SK-MEL-5 (cell line): ENCODE measurements around the gene TP63. TPM values are rescaled to one million over a fixed set of nuclear protein-coding genes. Genes with fewer than 3 reads are reported as not detected.
"Not testable (repeated sequence)": the region's sequence is repeated elsewhere in the genome, so short reads cannot be mapped to it uniquely, and the experiment has no call there.

Source experiments
- DNase-seq: peaks from one replicate; pipeline ENCODE4 v3.0.0-alpha.2; 2016; ENCODE audit warnings: low read depth, low spot score
- in situ Hi-C: cut with HindIII; loops from 2 replicates; pipeline ENCODE4 v1.10.0; 2016; ENCODE audit warnings: low sequenced_read_pairs, high pct_unique_total_duplicates, low pct_unique_long_range_greater_than_20kb
- total RNA-seq: library from RNA; depleted of rRNA; stranded (reverse); fragments of >200 nt; shearing (Covaris generic); gene quantifications from 2 replicates; pipeline ENCODE4 v1.2.3, GENCODE V29; 2014

The TP63 gene
- total RNA-seq, 1 experiment from 2014 or later = not detected

DNA sequence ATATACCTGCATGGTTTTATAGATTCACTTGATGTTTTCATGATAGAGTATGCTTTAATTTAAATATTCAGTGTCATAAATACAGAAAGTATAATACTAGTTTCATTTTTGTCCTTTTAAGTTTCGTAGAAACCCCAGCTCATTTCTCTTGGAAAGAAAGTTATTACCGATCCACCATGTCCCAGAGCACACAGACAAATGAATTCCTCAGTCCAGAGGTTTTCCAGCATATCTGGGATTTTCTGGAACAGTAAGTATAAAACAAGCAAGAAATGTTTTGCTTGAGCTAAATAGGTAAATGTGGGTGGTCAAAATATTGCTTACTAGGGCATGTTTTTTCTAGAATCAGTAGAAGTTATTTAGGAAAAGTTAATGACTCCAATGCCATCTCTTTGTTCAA lies 106.4 kb downstream of the TP63 start:
- in situ Hi-C loops = no loop called here
- DNase-seq = no peak

DNA sequence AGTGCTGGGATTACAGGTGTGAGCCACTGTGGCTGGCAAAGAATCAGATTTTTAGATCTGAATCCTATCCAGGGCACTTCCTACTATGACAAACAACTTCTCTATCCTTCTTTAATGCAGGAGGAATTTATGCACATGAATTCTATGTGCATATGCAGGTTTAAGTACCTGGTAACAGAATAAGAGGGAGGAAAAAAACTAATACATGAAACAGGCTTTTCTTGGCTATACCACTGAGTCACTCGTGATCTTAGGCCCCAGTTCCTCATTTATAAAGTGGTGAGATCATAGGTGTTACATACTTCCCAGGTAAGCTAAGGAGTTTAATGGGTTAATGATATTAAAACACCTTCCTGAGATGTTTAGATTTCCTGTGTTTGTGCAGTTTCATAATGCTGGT lies 108.2 kb downstream of the TP63 start:
- in situ Hi-C loops = no loop called here
- no peak for DNase-seq

GRCh38 chr3:189740156-189740555 lies 109.0 kb downstream of the TP63 start:
- in situ Hi-C loops = no loop called here
- DNase-seq = no peak

- in situ Hi-C loops = no loop called here
- DNase-seq = no peak
Measured at GRCh38 chr3:189744235-189744634, 113.0 kb downstream of the TP63 start.

- in situ Hi-C loops = no loop called here
Measured at GRCh38 chr3:189745622-189746021, 114.4 kb downstream of the TP63 start.

GRCh38 chr3:189748046-189748445 lies 116.9 kb downstream of the TP63 start:
- DNase-seq = no peak
- in situ Hi-C loops = no loop called here

More at GRCh38 chr3:189745622-189746021, 114.4 kb downstream of the TP63 start:
- no peak for DNase-seq

DNA sequence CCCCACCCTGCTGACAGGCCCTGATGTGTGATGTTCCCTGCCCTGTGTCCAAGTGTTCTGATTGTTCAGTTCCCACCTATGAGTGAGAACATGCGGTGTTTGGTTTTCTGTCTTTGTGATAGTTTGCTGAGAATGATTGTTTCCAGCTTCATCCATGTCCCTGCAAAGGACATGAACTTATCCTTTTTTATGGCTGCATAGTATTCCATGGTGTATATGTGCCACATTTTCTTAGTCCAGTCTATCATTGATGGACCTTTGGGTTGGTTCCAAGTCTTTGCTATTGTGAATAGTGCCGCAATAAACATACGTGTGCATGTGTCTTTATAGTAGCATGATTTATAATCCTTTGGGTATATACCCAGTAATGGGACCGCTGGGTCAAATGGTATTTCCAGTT lies 119.8 kb downstream of the TP63 start:
- in situ Hi-C loops, DNase-seq: not testable (repeated sequence)

- in situ Hi-C loops = no loop called here
Measured at GRCh38 chr3:189754356-189754755, 123.2 kb downstream of the TP63 start.

GRCh38 chr3:189756582-189757078 lies 125.4 kb downstream of the TP63 start:
- in situ Hi-C loops = no loop called here
- no peak for DNase-seq

More at GRCh38 chr3:189754356-189754755, 123.2 kb downstream of the TP63 start:
- DNase-seq = no peak

DNA sequence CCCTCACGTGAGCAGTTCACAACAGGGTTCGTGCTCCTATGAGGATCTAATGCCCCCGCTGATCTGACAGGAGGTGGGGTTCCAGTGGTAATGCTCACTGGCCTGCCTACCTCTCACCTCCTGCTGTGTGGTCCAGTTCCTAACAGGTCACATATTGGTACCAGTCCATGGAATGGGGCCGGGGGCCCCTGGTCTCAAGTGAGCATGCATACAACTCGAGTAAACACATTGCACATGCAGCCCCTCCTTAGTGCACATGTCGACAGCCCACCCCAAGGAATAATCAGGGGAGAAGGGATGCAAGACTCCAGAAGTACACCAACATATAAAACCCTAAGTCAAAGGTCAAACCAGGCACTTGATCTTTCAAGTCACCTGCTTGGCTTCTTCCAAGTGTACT lies 127.0 kb downstream of the TP63 start:
- in situ Hi-C loops = no loop called here
- DNase-seq = no peak

- in situ Hi-C loops = no loop called here
- DNase-seq = no peak
Measured at GRCh38 chr3:189766416-189766815, 135.2 kb downstream of the TP63 start.

GRCh38 chr3:189771842-189772450 lies 140.8 kb downstream of the TP63 start:
- DNase-seq = no peak
- in situ Hi-C loops = no loop called here

DNA sequence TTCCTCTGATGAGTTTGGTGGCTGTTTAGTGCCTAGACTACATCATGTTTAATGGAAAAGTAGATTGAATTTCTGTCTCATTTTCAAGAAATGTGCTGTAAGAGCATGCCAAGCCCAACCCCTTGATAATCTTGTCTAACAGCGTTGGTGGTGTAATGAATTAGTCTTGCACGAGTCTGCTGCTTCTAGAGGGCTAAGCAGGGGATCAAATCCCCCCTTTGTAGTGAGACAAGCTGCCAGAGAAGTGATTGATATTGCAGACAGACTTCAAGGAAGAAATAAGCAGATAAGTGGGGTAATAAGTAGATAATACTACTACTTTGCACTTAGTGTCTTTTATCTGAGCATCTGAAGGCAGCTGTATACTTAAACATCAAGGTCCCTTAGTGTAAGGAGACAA lies 141.4 kb downstream of the TP63 start:
- in situ Hi-C loops = no loop called here
- DNase-seq = no peak

DNA sequence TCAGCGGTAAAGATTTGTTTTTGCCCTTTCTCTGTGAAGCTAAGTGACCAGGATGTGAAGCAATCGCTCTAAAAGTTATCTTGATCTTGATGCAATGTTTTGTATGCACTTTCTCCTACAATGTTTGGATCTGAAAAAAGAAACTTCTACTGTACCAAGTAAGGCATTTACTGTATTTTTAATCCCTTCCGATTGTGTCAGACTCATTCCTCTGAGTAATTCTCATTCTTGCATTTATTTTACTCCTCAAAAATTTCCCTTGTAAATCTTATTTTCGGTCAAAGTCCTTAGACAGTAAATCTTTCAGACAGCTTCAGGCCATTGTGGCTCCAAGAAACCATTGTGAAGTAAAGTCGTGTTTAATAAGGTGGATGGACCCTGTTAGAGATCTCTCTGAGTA lies 141.9 kb downstream of the TP63 start:
- no peak for DNase-seq
- in situ Hi-C loops = no loop called here

GRCh38 chr3:189776149-189776824 lies 145.1 kb downstream of the TP63 start:
- DNase-seq = no peak
- in situ Hi-C loops = no loop called here

DNA sequence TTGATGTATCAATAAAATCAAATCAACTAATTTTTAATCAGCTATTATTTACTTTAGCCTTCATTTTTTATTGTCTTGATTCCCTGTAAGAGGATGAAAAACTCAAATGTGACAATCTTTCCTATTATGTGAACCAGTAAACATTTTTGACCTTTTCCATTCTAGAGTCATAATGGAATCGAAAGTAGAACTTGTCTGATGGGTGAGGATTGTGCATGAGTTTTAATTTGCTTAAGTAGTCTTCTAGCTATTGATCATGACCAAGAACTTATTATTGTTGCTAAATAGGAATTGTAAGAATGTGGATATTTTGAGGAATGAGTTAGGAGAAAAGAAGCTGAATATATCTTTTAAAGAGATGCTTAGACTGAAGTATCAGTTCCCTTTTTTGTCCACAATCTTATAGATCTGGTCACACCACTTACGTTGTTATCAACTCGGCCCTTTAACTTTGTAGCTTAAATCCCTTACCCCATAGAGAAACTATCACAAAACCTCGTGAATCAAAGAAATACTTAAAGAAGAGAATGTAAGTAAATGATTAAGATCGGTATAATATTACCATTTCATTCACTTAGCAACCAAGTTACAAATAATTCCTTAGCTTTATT lies 147.3 kb downstream of the TP63 start:
- in situ Hi-C loops = no loop called here
- no peak for DNase-seq

- DNase-seq = no peak
- in situ Hi-C loops = no loop called here
Measured at GRCh38 chr3:189779166-189779565, 148.0 kb downstream of the TP63 start.

- in situ Hi-C loops = no loop called here
- no peak for DNase-seq
Measured at GRCh38 chr3:189780546-189781270, 149.5 kb downstream of the TP63 start.
